IPS-18c (cell line): ENCODE data around the gene NDUFV3.

Source experiments
- H3K4me3 ChIP-seq: 2 replicates; pipeline ENCODE4 v1.7.0; 2013; ENCODE audit warnings: low read depth, mild to moderate bottlenecking, low read length, moderate library complexity; ENCODE audit not compliant: insufficient read depth
- H3K9me3 ChIP-seq: one replicate; pipeline ENCODE4 v1.6.1; 2013; ENCODE audit warnings: mild to moderate bottlenecking, low read length, moderate library complexity; ENCODE audit not compliant: control insufficient read depth, insufficient read depth

Gene NDUFV3

DNA sequence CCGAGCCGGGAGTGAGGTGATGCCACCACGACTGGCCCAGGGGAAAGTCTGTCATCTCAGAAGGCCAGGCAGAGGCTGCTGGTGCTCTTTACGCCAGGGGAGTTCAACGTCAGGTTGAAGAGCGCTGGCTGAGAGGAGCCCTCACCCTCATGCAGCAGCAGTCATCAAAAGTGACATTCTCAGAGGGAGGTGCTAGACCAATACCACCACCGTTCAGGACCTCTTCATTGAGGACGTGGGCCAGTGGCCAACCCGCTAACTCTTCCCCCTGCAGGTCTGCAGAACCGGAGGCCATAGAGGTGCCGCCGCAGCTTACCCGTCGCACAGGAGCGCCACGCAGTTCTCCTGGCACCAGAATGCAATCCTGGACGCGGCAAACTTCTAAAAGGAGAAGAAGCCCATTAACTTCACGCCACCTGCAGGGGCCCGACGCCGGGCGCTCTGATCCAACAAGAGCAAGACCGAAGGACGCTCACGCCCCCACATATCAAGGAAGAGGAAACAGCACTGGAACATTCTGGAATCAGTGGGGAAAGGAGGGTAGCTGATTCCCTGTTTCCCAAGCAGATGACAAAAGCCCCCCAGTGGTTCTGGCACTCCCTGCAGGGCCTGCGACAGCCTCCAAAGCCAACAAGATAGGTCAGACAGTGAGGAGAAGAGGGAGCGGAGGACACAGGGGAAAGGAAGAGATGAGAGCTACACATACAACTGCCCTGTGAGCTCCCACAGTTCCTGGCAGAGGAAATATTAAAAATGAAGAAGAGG lies 38.7 kb upstream of the NDUFV3 start:
- Histone ChIP-seq H3K4me3 (no peak overlapping the region), H3K9me3 (no peaks in the 10 kb centered on the region)

- H3K4me3 ChIP-seq, result no peak overlapping the region
Measured at GRCh38 chr21:42855171-42855936, 37.8 kb upstream of the NDUFV3 start.

DNA sequence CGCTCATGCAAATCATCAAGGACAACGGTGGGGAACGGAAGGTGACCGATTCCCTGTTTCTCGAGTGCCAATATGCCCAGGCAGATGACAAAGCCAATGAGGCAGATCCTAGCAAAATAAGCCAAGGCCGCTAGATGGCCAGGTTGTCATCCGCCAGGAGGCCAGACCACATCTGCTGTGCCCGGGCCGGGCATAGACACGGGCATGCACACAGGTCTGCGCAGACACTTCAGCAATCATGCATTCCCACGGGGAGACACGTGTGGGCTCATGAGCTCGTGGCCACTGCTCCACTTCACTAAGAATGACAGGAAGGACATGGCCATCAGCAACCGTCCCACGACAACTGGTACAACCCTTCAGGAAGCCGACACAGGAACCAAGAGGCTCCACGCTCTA lies 37.2 kb upstream of the NDUFV3 start:
- Histone ChIP-seq H3K9me3 (no peaks in the 10 kb centered on the region), H3K4me3 (no peak overlapping the region)

More at GRCh38 chr21:42855171-42855936, 37.8 kb upstream of the NDUFV3 start:
- H3K9me3 ChIP-seq, result no peaks in the 10 kb centered on the region

DNA sequence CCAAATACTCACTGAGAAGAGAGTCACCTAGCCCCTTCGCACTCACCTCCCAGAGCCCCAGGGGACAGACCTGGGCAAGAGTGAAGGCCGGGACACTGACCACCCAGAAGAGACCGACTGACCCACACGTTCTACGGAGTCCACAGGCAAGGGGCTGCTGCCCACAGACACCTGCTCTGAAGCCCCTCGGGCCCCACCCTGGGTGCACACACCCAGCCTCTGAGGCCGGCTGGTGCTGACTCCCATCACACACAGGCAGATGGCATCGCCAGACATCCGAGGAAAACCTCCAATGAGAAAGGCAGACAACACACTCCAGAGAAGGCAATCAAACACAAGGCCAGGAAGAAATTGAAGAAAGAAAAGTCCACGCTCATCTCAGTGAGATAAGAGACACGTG lies 35.9 kb upstream of the NDUFV3 start:
- no peaks in the 10 kb centered on the region for H3K9me3 ChIP-seq

GRCh38 chr21:42858185-42858847 lies 34.8 kb upstream of the NDUFV3 start:
- no peak overlapping the region for H3K4me3 ChIP-seq

More for the DNA sequence above, 35.9 kb upstream of the NDUFV3 start:
- no peak overlapping the region for H3K4me3 ChIP-seq

GRCh38 chr21:42858957-42859890 lies 33.9 kb upstream of the NDUFV3 start:
- no peaks in the 10 kb centered on the region for H3K9me3 ChIP-seq
- no peak overlapping the region for H3K4me3 ChIP-seq

More at GRCh38 chr21:42858185-42858847, 34.8 kb upstream of the NDUFV3 start:
- no peaks in the 10 kb centered on the region for H3K9me3 ChIP-seq

- H3K4me3 ChIP-seq, result no peak overlapping the region
- no peaks in the 10 kb centered on the region for H3K9me3 ChIP-seq
Measured at GRCh38 chr21:42859891-42860230, 33.2 kb upstream of the NDUFV3 start.

DNA sequence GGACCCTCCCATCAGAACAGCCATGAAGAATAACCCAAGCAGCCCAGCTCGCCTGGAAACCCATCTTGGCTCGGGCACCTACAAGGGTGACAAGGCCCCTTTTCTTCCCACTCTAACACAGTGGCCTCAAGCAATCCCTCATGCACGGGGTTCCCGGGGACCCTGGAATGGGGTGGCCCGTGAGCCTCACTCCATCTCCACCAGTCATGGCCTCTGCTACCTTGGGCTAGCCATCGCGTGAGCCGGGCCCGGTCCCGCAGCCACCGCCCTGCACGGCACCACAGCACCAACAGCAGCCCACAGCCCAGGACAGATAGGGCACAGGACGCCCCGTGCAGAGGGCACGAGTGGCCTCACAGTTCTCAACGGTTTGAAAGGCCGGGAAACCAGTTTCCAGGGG lies 32.8 kb upstream of the NDUFV3 start:
- Histone ChIP-seq H3K4me3 (no peak overlapping the region), H3K9me3 (no peaks in the 10 kb centered on the region)

- H3K9me3 ChIP-seq, result no peaks in the 10 kb centered on the region
- H3K4me3 ChIP-seq, result no peak overlapping the region
Measured at GRCh38 chr21:42861311-42861847, 31.7 kb upstream of the NDUFV3 start.

- Histone ChIP-seq H3K9me3 (no peaks in the 10 kb centered on the region), H3K4me3 (no peak overlapping the region)
Measured at GRCh38 chr21:42861848-42862400, 31.2 kb upstream of the NDUFV3 start.

- Histone ChIP-seq H3K4me3 (no peak overlapping the region), H3K9me3 (no peaks in the 10 kb centered on the region)
Measured at GRCh38 chr21:42862774-42863503, 30.2 kb upstream of the NDUFV3 start.

GRCh38 chr21:42863504-42863870 lies 29.6 kb upstream of the NDUFV3 start:
- Histone ChIP-seq H3K4me3 (no peak overlapping the region), H3K9me3 (no peaks in the 10 kb centered on the region)

- no peaks in the 10 kb centered on the region for H3K9me3 ChIP-seq
- H3K4me3 ChIP-seq, result no peak overlapping the region
Measured at GRCh38 chr21:42864286-42864685, 28.8 kb upstream of the NDUFV3 start.

DNA sequence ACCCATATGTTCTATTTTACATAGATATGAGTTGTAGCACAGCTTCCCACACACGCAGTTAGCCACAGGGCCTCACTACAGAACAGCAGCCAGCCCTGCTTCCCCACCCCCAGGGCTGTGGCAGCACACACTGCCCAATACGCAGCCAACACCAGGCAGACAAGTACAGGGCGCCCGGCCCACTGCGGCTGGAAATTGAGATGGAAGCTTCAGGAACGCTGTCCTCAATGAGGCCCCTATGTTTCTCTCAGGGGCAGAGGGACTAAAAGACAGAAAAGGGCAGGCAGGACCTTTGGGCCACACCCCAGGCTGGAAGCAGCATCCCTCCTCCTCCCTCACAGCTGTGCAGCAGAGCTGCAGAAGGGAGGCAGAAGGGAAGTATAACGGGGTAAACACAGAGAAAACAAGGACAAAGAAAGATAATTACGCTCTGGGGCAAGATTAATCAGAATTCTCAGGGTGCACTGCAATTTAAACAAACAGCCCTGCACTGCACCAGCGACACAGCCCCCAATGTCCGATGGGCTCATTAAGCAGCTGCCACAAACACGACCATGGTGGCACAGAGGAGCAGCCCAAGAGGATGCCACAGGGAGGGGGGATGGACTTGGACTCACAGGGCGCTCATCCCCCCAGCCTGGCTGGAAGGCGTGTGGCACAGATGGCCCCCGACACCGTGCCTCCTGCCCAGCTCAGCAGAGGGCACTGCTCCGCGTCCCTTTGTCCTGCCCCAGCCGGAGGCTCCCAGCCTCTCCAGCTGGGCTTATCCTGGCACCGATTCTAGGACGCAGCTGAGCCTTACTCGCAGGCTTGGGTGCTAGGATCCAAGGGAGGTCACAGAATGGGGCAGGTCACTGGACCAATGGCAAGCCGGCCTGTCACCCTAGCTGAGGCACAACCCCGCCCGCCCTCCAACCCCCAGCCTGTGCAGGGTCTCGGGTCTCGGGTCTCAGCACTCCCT lies 28.0 kb upstream of the NDUFV3 start:
- no peak overlapping the region for H3K4me3 ChIP-seq

DNA sequence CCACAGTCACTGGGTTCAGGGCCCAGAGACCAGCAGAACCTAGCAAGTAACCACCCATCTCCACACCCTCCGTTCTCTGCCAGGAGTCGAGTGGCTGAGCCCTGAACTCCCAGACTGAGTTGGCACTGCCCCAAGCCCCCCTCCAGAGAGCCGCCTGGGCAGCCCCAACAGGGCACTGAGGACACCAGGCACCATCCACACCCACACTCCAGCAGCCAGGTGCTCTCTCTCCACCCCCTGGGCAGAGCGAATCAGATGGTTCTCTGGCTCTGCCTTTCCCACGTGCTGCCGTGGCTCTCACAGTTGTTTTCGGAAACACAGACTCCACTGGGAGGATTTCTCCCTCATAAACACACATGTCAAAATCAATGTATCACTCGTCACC lies 27.3 kb upstream of the NDUFV3 start:
- Histone ChIP-seq H3K9me3 (no peaks in the 10 kb centered on the region), H3K4me3 (no peak overlapping the region)

More for the DNA sequence above, 28.0 kb upstream of the NDUFV3 start:
- H3K9me3 ChIP-seq, result no peaks in the 10 kb centered on the region
